Motor neuron (in vitro differentiated cells): ENCODE data around the gene CCDC122. TPM values are rescaled to one million over a fixed set of nuclear protein-coding genes. Genes with fewer than 3 reads are reported as not detected.

ENCODE experiments used
- ATAC-seq, 8 experiments: fragments of 200-7000 bp; cut with Tn5 transposase; replicated peaks in 6 of 8; 2 replicates each; pipeline ENCODE4 v1.8.0; 2021; ENCODE audit warnings: mild to moderate bottlenecking in 8 of 8, moderate library complexity in 8 of 8
- H3K27ac ChIP-seq, 2 donors: fragments of 250-450 bp; sonication (Bioruptor Pico); 2 replicates each; pipeline ENCODE4 v1.9.0; 2021; ENCODE audit warnings: antibody characterized with exemption in 2 of 2, mild to moderate bottlenecking in 2 of 2, moderate library complexity in 1 of 2
- H3K4me1 ChIP-seq, 2 donors: fragments of 250-450 bp; sonication (Bioruptor Pico); replicated peaks in 1 of 2; 2 replicates each; pipeline ENCODE4 v1.6.1; 2021; ENCODE audit warnings: antibody characterized with exemption in 2 of 2, mild to moderate bottlenecking in 2 of 2, moderate library complexity in 1 of 2
- H3K4me3 ChIP-seq, 5 donors: fragments of 250-450 bp; sonication (Bioruptor Pico); 2 replicates each; pipeline ENCODE4 v1.9.0; 2021; ENCODE audit warnings: antibody characterized with exemption in 5 of 5, mild to moderate bottlenecking in 5 of 5, moderate library complexity in 4 of 5
- WGBS, 10 experiments: fragments of 450-650 bp; shearing (Covaris generic); methylation state at CpG; one replicate each; pipeline ENCODE4 v1.0.0; 2022; 5-methylcytosine and 5-hydroxymethylcytosine counted together
- in situ Hi-C, 9 experiments: fragments of 400-800 bp; cut with MboI; loops; one replicate each; pipeline ENCODE4 v1.15.0; 2021; ENCODE audit warnings: low sequenced_read_pairs in 9 of 9, low pct_unique_long_range_greater_than_20kb in 2 of 9; ENCODE audit not compliant: unreplicated experiment in 9 of 9
- total RNA-seq, 8 experiments: library from RNA; unstranded; fragments of 300-600 nt; gene quantifications; 2 replicates each; pipeline versions ENCODE4 v1.2.3 to v1.2.4, GENCODE V29; 2022

Gene CCDC122
- total RNA-seq: 10 to 100 TPM in 2 of 8 experiments, 1 to 10 TPM in 6; 4.7 to 11.7 (median 8.8) TPM

DNA sequence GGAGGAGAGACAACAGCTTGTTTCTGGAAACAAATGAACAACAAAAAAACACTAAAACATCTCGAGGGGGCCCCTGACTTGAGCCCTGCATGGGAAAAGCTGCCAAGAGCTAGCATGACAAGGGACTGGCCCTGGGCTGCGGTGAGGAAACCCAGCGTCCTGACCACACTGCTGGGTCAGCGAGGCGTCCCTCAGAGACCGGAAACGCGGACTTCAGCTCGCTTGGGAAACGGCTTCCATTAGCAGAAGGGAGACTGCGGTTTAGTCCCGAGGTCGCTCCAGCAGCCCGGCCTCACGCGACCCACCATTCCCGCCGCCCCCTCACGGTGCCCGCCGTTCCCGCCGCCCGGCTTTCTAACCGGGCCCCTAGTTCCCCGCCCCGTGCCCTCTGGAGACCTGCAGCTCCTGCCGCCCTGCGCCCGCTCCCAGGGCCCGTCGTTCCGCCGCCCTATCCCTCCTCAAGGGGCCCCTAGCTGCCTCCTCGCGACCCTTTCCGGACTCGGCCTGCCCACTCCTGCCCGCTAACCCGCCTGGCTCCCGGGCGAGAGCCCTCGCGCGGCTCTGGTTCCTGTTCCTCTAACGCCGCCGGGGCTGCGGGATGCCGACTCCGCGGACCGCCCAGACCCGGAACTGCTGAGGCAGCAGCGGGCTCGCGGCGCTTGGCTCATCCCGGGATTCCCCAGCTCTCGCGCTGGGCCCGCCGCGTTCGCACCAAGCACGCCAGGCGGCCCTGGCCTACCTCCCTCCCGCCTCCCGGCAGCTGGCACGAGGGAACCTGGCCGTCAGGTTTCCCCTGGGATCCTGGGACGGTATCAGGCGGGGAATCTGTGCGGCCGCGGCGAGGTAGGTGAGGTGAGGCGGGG, at the start of gene CCDC122:
Gene CCDC122 (minus strand): TSS at position 849 of the 863 bp plus-strand sequence. CDS start 10,364 bp downstream, outside the sequence.
- 0 to 25% (median 0%) methylated on average over 1 to 5 of the region's 78 CpGs; no CpG with 5 or more reads in 4 of the 10 experiments for WGBS, 10 experiments
- Histone ChIP-seq H3K27ac (peak within 1 kb of the TSS; percentile 1 to 29), H3K4me1 (peaks cover 7 to 13% of the 10 kb centered on the region in 2 donors), H3K4me3 (peak within 1 kb of the TSS; percentile 44 to 73 (median 45))
- peak; percentile 85 to 97 (median 88) for ATAC-seq
- in situ Hi-C loops: no loop called here

DNA sequence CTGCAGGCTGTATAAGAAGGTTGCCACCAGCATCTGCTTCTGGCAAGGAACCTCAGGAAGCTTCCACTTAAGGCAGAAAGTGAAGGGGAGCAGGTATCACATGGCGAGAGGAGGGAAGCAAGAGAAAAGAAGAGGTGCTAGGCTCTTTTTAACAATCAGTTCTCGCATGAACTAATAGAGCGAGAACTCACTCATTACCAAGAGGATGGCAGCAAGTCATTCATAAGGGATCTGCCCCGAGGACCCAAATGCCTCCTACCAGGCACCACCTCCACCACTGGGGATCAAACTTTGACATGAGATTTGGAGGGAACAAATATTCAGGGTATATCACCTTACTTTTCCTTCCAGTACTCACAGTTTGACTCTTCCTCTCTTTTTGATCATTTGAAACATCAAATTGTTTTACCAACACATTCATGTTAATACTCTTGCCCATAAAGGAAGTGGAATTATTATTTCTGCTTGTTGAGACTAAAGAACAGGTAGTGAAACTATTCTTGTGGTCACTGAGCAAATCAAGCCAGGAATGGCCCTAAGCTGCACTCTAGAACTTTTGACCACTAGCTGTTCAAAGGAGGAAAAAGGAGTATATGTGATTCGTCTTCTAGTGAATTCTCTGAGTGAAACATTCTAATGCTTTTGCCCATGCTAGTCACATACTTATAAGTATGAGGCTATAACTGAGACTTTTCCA, 45.2 kb upstream of the CCDC122 start:
- no peak for ATAC-seq
- H3K4me3 ChIP-seq: no peak overlapping the region
- 50 to 100% (median 88%) methylated on average over 1 to 5 of the region's 5 CpGs; no CpG with 5 or more reads in 2 of the 10 experiments for WGBS, 10 experiments
- H3K4me1 ChIP-seq: no peaks in the 10 kb centered on the region
- H3K27ac ChIP-seq: no peak overlapping the region
- in situ Hi-C loops: loop anchor here in 8 of 9 experiments (25.0 kb wide), 6 partner anchors 113 to 1063 kb away; partner anchors contain the start of genes GPALPP1 (in 1 of the 8) and NUFIP1 (in 1 of the 8)

DNA sequence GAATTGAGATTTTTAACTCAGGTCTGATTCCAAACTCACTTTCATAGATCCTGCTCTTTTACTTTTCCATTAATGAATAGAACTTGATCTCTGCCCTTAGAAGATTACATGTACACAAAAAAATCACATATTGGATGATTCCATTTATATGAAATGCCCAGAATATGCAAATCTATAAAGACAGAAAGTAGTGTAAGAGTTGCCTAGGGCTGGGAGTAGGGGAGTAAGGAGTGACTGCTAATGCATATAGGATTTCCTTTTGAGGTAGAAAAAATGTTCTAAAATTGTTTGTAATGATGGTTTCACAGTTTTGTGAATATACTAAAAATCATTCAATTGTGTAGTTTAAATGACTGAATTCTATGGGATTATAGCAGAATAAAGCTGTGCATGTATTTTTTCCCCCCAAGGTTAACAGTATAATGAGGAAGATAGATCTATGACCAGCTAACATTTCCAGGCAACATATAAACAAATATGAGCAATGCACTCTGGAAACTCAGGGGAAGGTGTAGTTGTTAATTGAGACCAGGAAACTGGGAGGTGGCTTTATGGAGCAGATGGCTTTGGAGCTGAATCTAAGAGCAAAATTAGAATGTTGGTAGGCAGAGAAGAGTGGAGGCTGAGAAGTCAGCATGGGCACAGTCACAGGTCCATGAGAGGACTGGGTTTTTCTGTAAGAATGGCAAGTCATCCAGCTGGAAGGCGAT, 41.6 kb upstream of the CCDC122 start:
- H3K27ac ChIP-seq: no peak overlapping the region
- WGBS, 10 experiments: 88 to 100% (median 100%) methylated on average over 1 of the region's 1 CpG; no CpG with 5 or more reads in 5 of the 10 experiments
- in situ Hi-C loops: loop anchor here in 8 of 9 experiments (25.0 kb wide), 6 partner anchors 116 to 1066 kb away; partner anchors contain the start of genes GPALPP1 (in 1 of the 8) and NUFIP1 (in 1 of the 8)
- H3K4me3 ChIP-seq: no peak overlapping the region
- peak in 3 of 8 experiments; percentile 35 to 91 (median 89) for ATAC-seq
- H3K4me1 ChIP-seq: no peaks in the 10 kb centered on the region

DNA sequence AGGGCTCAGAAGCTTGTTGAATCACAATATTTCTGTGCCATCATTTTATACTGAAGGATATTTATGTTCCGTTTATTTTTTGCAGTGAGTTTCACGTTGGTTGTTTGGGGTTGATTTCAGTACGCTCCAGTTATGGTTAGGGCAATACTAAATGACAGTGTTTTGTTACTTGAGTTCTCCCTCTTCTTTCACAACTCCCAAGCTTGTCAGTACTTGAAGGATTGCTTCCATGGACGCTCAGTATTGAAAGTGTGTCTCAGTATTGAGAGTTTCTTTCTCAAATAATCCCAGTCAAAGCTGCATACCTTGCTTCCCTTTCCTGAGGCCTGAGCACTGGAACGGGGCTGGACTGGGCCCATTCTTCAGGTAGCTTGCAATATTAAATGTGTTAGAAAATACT, 39.1 kb upstream of the CCDC122 start:
- no peak overlapping the region for H3K27ac ChIP-seq
- 46 to 96% (median 68%) methylated on average over 2 to 5 of the region's 5 CpGs for WGBS, 10 experiments
- ATAC-seq: no peak
- H3K4me1 ChIP-seq: no peaks in the 10 kb centered on the region
- no peak overlapping the region for H3K4me3 ChIP-seq
- in situ Hi-C loops: loop anchor here in 8 of 9 experiments (25.0 kb wide), 6 partner anchors 119 to 1069 kb away; partner anchors contain the start of genes GPALPP1 (in 1 of the 8) and NUFIP1 (in 1 of the 8)

DNA sequence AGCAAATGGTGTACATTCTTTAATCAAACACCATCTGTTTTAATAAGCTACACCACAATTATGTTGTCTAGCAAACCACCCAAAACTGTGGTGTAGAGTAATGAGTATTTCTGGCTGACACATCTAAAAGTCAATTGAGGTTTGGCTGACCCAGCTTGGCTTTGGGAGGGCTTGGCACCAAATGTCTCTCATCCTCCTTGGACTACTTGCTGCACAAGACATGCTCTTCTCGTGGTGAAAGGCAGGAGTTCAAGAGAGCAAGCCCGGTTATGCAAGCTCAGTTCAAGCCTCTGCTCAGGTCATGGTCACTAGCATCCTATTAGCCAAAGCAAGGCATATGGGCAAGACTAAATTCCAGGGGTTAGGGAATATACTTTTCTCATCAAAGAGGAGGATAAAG, 37.3 kb upstream of the CCDC122 start:
- Histone ChIP-seq H3K4me1 (peaks cover 6% of the 10 kb centered on the region in 2 donors), H3K27ac (no peak overlapping the region), H3K4me3 (no peak overlapping the region)
- in situ Hi-C loops: loop anchor here in 8 of 9 experiments (25.0 kb wide), 6 partner anchors 120 to 1070 kb away; partner anchors contain the start of genes GPALPP1 (in 1 of the 8) and NUFIP1 (in 1 of the 8)
- 0 to 53% (median 21%) methylated on average over 2 of the region's 2 CpGs; no CpG with 5 or more reads in 7 of the 10 experiments for WGBS, 10 experiments
- no peak for ATAC-seq

DNA sequence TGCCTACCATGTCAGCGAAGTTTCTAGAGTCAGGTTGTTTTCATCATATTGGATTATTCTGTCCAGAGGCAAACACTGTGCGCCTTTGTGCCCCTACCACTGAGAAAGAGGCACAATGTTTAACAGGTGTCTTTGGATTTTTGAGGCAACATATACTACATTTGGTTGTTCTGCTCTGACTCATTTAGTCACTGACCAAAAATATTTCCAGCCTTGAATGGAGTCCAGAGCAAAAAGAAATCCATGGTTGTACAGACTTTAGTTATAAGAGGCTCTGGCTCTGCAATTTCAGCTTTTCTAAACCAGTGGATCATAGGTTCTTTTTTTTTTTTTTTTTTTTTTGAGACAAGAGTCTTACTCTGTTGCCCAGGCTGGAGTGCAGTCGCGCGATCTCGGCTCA, 35.9 kb upstream of the CCDC122 start:
- ATAC-seq: no peak
- Histone ChIP-seq H3K27ac (no peak overlapping the region), H3K4me1 (peaks cover 9 to 16% of the 10 kb centered on the region in 2 donors), H3K4me3 (no peak overlapping the region)
- WGBS, 10 experiments: 50 to 100% (median 77%) methylated on average over 1 to 6 of the region's 6 CpGs; no CpG with 5 or more reads in 2 of the 10 experiments
- in situ Hi-C loops: loop anchor here in 8 of 9 experiments (25.0 kb wide), 6 partner anchors 122 to 1072 kb away; partner anchors contain the start of genes GPALPP1 (in 1 of the 8) and NUFIP1 (in 1 of the 8)

DNA sequence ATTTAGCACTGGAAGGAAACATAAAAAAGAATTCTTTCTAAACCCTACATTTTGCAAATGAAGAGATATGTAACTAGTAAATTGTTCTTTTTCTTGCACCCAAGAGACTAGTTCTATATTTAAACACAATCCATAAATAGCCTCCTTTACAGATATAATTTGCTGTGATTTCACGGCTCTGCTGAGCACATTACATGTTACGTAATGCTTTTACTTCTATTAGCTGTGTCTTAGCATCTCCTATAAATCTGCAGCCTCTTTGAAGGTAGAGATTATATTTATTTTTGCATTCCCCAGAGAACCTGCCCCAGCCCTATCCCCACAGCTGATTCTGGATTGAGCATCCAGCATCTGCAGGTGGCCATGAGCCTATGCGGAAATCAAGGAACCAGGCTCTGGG, 32.3 kb upstream of the CCDC122 start:
- no peak overlapping the region for H3K27ac ChIP-seq
- 55 to 100% (median 80%) methylated on average over 1 to 2 of the region's 3 CpGs; no CpG with 5 or more reads in 3 of the 10 experiments for WGBS, 10 experiments
- ATAC-seq: peak in 5 of 8 experiments; percentile 85 to 95 (median 93)
- in situ Hi-C loops: loop anchor here in 8 of 9 experiments (25.0 kb wide), 6 partner anchors 125 to 1075 kb away; partner anchors contain the start of genes GPALPP1 (in 1 of the 8) and NUFIP1 (in 1 of the 8)
- no peak overlapping the region for H3K4me3 ChIP-seq
- peaks cover 14 to 16% of the 10 kb centered on the region in 2 donors for H3K4me1 ChIP-seq

DNA sequence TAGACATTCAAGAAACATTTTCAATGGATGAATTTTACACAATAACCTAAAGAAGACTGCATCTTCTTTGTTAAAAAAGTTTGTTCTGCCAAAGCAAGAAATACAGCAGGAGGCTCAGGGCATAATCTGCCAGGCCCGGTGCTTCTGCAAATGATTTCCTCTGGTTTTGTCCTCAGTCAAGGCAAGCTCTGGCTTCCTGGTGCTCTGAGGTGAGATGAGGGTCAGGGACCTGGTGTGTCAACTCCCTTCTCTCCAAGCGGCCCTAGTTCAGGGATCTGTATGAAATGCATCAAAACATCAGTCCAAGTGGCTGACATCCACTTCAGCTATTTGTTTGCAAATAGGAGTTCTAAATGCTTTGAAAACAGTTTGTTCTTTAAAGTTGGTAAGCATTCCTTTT, 31.7 kb upstream of the CCDC122 start:
- in situ Hi-C loops: loop anchor here in 8 of 9 experiments (25.0 kb wide), 6 partner anchors 126 to 1076 kb away; partner anchors contain the start of genes GPALPP1 (in 1 of the 8) and NUFIP1 (in 1 of the 8)
- ATAC-seq: peak in 3 of 8 experiments; percentile 24 to 31 (median 29)
- no peak overlapping the region for H3K4me3 ChIP-seq
- H3K27ac ChIP-seq: no peak overlapping the region
- peaks cover 14 to 16% of the 10 kb centered on the region in 2 donors for H3K4me1 ChIP-seq
- 13 to 71% (median 32%) methylated on average over 1 to 2 of the region's 2 CpGs; no CpG with 5 or more reads in 4 of the 10 experiments for WGBS, 10 experiments

DNA sequence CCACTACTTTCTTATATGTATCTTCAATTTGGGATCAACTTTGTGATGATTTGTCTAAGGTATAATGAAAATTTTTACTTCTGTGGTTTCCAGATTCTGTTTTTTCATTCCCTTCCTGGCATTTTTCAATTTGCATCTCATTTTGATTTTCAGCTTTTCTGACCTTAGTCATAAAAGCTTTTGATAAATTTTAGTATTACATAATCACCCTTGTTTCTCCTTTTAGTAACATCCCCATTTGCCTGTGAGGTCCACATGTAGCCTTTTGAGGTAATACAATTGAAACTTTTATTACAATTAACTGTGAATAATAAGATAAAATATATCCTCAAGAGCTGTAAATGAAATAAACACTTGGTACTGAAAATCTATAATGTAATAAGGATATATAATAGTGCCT, 31.3 kb upstream of the CCDC122 start:
- no peak for ATAC-seq

DNA sequence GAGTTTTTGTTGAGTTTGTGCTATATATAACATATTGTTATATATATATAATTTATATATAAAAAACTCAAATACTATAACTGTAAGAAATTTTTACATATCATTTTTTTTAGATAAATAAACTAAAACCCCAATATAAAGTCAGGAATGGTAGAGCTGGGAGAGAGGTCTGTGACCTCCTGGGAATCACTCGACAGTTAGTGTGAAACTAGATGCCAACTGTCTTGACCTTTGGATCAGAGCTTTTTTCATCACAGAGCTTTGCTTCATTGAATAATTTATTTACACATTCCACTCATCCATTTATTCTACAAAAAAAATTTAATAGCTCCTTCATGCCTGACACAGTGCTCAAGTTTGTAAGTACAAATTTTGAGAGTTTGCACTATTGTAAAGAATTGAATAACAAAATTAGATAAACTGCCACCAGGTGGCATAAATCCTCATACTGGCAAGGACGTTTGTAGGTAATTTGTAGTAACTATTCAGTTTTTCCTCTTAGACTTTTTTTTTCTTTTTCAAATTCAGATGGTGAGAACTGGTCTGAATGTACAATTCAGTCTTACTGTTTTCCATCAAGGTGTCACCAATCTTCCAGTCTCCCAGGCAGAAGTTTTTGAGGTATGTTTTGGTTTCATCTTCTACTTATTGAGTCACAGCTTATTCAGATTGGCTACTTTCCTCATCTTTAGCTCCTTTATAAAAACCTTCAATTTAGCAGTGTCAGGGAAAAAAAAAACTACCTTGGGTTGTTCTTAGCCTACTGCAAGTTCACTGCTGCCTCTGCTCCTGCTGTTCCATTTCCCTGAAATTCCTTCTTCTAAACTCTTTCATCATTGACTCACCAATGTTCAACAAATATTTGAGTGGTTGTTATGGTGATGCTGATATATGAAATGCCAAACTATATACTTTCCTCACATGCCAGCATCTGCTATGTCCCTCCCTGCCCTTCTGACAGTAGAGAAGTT, 28.9 kb upstream of the CCDC122 start:
- 13 to 88% (median 40%) methylated on average over 1 to 2 of the region's 2 CpGs; no CpG with 5 or more reads in 1 of the 10 experiments for WGBS, 10 experiments
- H3K4me3 ChIP-seq: no peak overlapping the region
- peaks cover 14 to 16% of the 10 kb centered on the region in 2 donors for H3K4me1 ChIP-seq
- in situ Hi-C loops: loop anchor here (10.0 to 25.0 kb wide), 9 partner anchors 129 to 1079 kb away; partner anchors contain the start of genes GPALPP1 (in 1 of the 9) and NUFIP1 (in 1 of the 9)
- peak in 4 of 8 experiments; percentile 15 to 67 (median 50) for ATAC-seq
- H3K27ac ChIP-seq: no peak overlapping the region

More for the DNA sequence above, 31.3 kb upstream of the CCDC122 start:
- in situ Hi-C loops: loop anchor here in 8 of 9 experiments (25.0 kb wide), 6 partner anchors 126 to 1076 kb away; partner anchors contain the start of genes GPALPP1 (in 1 of the 8) and NUFIP1 (in 1 of the 8)
- peaks cover 14 to 16% of the 10 kb centered on the region in 2 donors for H3K4me1 ChIP-seq
- no peak overlapping the region for H3K27ac ChIP-seq
- H3K4me3 ChIP-seq: no peak overlapping the region
